Measurements from ENCODE around the gene TTLL5.

The TTLL5 gene, protein sequence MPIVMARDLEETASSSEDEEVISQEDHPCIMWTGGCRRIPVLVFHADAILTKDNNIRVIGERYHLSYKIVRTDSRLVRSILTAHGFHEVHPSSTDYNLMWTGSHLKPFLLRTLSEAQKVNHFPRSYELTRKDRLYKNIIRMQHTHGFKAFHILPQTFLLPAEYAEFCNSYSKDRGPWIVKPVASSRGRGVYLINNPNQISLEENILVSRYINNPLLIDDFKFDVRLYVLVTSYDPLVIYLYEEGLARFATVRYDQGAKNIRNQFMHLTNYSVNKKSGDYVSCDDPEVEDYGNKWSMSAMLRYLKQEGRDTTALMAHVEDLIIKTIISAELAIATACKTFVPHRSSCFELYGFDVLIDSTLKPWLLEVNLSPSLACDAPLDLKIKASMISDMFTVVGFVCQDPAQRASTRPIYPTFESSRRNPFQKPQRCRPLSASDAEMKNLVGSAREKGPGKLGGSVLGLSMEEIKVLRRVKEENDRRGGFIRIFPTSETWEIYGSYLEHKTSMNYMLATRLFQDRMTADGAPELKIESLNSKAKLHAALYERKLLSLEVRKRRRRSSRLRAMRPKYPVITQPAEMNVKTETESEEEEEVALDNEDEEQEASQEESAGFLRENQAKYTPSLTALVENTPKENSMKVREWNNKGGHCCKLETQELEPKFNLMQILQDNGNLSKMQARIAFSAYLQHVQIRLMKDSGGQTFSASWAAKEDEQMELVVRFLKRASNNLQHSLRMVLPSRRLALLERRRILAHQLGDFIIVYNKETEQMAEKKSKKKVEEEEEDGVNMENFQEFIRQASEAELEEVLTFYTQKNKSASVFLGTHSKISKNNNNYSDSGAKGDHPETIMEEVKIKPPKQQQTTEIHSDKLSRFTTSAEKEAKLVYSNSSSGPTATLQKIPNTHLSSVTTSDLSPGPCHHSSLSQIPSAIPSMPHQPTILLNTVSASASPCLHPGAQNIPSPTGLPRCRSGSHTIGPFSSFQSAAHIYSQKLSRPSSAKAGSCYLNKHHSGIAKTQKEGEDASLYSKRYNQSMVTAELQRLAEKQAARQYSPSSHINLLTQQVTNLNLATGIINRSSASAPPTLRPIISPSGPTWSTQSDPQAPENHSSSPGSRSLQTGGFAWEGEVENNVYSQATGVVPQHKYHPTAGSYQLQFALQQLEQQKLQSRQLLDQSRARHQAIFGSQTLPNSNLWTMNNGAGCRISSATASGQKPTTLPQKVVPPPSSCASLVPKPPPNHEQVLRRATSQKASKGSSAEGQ (N-terminal part only)

DNA sequence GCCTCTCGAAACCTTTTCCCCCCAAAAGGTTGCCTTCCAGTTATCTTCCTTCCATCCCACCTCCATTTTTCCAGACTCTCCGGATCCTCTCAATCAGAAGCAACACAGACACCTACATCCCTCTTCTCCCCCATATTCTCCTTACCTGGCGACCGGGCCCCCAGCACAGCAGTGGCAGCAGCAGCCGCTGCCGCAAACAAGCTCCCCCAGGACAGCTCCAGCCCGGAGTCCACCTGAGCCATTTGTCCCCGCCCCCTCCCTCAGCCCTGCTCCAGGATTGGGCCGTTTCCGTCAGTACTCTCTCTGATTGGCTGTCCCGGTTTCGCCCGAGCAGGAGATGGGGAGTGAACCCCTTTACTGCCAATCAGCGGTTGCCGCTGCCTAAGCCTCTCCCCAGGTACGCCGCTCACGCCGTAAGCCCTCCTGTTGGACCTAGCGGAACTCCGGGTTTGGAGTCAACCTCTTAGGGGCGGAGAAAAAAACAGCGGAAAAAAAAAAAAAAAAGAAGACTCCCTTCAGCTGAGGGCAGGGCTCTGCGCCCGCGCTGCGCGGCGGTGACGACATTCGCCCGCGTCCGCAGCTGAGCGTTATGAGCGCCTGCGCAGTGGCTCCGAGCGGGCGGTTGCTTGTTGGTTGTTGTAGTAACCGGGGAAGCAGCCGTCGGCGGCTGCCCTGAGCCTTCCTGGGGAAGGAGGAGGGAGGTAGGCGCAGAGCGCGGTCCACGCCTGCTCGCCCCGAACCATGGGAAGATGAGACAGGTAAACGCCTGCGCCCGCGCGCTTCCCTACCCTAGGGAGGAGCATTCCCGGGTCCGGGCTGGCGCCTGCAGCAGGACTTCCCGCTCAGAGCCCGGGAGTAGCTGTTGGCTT, at the start of gene TTLL5, which contains the start of gene ERG28:
TTLL5 (plus strand) TSS at position 617 of the 869 bp plus-strand sequence. CDS start 1,904 bp downstream, outside the sequence.
ERG28 (minus strand) TSS at position 247 of the 869 bp plus-strand sequence. CDS start 3,374 bp downstream, outside the sequence.
- peak; percentile 85 to 92 for DNase-seq (ENCODE audit: low read depth in 2 of 2, low spot score in 1 of 2)

DNA sequence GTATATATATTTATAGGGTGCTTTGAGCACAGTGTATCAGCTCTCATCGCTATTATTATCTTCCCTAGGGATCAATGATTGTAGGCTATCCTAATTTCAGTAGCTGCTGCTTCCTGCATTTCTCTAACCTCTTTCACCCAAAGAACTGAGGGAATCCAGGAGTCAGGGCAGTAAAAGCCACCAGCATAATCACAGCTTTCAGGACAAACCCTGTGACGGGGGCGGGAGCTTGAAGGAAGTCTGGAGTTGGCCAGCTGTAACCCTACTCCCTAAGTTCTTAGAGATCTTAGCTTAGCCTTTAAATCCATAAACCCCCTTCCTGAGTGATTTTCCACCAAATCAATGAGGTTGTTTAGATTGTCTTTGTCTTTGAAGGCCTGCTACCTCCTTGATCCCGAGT, 48.9 kb upstream of the TTLL5 start:
- no peak for DNase-seq (ENCODE audit: low read depth in 2 of 2, low spot score in 1 of 2)

DNA sequence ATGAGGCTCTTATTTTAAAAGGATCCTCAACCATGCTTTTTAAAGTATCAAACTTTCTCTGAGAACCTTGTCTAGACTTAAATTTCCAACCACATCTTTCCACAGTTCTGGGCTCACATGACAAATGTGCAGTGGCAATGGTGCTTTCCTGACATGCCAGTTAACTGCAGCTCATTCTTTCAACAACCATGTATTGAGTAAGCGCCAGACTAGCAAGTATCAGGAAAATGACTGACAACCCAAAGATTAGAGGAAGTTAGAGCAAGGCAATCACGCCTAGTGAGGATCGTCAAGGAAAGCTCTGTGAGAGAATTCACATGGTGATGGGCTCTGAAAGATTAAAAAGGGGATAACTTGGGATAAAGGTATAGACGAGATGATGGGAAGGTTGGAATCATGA, 46.9 kb upstream of the TTLL5 start:
- no peak for DNase-seq (ENCODE audit: low read depth in 2 of 2, low spot score in 1 of 2)

DNA sequence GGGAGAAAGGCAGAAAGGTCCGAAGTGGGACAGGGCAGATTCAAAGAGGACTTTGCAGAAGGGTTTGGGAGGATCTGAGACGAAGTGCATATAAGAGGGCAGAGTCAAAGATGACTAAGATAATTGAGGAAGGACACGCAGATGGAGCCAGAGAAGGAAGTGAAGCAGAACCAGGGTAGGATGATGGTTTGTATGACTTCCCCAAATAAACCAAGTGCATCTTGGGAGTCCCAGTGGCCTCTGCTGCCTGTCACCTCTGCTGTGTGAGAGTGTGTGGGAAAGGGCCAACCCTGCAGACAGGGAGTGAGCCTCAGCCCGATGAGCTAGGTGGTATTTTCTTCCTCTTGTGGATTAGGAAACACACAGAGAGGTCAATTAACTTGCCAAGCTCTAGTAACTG, 45.8 kb upstream of the TTLL5 start:
- no peak for DNase-seq (ENCODE audit: low read depth in 2 of 2, low spot score in 1 of 2)

DNA sequence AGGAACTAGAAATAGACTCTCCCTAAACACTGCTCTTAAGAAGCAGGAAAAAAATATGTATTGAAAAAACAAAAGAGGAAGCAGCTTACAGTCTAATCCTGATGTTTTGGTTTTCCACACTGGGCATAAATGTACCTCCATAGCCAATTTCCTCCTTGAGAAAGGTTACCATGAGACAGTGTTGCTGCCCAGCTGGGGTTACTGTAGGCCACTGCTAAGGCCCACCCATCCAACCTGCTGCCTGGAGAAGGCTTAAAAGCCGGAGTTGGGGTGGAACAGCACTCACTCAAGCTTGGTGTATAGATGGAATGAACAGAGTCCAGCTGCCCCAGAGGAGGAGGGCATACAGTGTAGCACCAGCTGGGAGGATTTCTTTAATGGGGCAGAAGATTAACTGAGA, 41.5 kb upstream of the TTLL5 start:
- no peak for DNase-seq (ENCODE audit: low read depth in 2 of 2, low spot score in 1 of 2)

DNA sequence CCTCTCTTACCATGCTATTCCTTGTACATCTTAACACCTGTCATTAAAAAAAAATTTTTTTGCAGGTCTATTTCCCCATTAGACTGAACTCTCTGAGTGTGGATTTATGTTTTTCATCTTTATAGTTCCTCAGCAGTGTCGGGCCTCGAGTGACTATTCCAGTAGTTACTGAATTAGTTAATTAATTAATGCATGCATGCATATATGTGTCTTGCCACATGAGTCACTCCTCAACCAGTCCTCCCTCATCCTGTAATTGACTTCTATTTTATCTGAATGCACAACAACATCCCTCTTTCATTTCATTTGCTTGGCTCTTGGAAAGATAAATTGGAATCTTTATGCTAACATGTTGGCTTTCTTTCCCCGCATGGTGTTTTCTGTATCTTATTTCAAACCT, 36.0 kb upstream of the TTLL5 start:
- DNase-seq (ENCODE audit: low read depth in 2 of 2, low spot score in 1 of 2): no peak

DNA sequence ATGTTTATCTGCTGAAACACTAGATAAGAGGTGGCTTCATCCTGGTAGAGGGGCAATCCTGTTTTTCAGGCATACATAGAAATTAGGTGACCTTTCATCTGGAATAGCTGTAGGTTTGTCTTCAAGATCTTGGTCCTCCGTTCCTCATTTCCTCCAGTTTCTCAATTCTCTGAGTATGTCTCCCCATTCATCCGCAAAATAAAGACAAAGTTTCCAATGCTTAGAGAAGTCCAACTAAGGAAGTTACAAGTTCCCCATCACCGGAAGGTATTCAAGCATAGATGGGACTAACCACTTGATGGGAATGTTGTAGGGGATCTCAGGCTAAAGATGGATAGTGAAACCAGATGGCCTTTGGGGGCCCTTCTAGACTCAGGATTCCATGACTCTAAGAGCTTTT, 34.6 kb upstream of the TTLL5 start:
- no peak for DNase-seq (ENCODE audit: low read depth in 2 of 2, low spot score in 1 of 2)

DNA sequence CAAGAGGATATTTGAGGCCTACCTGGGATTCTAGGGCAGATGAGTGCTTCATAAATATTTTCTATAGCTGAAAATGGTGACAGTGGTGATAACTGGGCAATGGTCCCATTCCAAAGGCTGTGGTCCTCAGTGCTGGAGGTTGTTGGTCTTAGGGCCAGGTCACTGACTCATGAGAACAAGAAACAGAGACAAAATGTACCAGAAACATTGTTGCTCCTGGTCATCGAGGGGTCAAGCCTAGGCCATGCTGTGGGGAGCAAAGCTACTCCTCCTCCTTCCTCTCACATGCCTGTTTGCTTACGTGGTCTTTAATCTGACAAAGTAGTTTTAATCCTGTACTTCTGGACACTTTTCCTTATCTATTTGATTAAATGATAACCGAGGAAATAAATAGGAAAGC, 34.2 kb upstream of the TTLL5 start:
- DNase-seq (ENCODE audit: low read depth in 2 of 2, low spot score in 1 of 2): no peak

DNA sequence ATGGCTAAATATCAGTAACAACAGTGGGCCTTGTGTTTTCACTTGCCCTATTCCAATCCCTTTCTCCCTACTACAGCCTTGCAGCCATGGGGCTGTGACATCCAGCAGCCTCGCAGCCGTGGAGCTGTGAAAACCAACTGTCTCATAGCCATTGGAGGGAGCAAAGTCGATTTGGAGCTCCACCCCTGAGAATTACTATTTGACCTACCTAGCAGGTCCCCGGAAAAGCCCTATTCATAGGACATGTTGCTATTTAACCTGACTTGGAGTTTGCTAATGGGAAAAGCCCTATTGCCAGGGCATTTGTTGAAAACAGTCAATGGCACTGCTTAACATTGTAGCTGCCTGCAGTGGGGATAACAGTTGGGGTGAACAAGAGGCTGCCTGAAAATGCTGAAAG, 33.6 kb upstream of the TTLL5 start:
- DNase-seq (ENCODE audit: low read depth in 2 of 2, low spot score in 1 of 2): no peak

DNA sequence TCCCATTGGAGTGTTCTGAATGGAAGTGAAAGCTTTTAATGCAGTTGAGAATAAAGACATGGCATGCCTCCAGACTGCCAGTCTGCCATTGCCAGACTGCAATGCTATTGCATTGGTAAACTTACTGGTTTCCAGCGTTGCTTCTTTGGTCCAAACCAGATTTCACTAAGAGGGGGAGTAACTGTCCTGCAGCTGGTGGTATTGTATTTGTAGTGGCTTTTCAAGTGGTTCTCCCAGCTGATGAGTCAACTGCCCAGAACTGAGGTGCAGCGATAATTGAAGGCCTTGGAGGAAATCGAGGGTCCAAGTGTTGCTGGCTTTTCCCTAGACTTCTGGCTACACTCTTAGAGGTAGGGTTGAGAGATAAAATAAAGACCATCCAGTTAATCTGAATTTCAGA, 32.2 kb upstream of the TTLL5 start:
- no peak for DNase-seq (ENCODE audit: low read depth in 2 of 2, low spot score in 1 of 2)

DNA sequence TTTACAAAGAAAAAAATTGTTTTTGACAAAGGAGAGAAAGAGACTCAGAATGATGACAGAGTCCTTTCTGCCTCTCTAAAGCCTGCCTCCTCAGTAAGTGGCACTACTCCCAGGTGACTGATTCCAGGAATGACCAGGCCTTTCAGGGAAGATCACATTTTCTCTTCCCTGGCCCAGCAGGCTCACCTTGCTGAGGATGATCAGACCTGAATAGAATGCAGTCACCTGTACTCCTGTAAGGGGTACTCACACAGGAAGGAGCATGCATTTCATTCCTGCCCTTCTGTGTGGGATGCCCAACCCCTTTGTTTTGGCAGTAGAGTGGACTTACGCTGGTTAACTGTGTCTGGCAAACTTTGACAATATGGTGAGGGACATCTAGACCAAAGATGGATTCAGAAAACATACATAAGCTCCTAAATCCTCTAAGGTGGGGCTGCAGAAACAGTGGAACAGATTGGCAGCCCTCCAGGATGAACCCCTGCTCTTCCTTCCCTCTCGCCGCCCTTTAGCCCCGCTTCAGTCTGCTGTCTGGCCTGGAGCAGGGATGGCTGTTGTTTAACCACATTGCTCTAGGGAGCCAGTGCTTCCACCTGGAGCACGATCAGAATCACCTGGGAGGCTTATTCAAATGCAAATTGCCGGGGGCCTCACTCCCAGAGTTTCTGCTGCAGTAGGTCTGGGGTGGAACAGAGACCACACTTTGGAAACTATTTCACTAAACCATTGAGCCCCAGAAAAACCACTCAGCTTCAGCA, 30.2 kb upstream of the TTLL5 start:
- DNase-seq (ENCODE audit: low read depth in 2 of 2, low spot score in 1 of 2): no peak

DNA sequence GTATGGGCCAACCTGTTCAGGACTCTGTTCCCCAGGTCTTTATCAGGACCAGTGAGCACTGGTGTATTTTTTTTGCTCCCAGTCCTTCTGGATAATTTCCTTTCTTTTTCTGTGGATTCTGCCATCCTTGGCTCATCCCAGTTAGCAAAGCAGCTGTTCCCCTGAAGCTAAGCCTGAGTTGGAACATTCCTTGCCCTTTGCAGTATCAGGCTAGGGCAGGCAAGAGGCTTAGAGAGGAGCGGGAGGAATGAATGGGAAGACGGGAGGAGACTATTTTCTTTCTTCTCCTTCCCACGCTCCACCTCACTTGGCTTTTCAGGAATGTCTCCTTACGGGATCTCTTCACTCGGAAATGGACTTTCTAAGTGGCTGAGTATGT, 29.6 kb upstream of the TTLL5 start:
- DNase-seq (ENCODE audit: low read depth in 2 of 2, low spot score in 1 of 2): no peak

DNA sequence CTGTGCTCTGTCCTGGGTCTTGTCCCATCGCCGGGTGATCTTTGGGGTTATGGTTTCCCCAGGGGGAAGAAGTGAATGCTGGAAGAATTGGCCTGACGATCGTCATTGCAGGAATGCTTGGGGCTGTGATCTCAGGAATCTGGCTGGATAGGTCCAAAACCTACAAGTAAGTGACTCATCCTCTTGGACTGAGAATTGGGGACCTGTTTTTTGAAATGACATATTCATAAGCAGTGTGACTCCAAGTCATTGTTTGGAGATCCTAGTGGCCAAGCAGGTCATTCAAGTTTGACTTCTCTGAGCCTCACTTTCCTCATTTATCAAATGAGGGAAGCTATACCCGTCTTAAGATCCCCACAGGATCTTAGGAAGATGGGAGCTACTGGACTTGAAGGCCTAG, 26.2 kb upstream of the TTLL5 start:
- no peak for DNase-seq (ENCODE audit: low read depth in 2 of 2, low spot score in 1 of 2)

DNA sequence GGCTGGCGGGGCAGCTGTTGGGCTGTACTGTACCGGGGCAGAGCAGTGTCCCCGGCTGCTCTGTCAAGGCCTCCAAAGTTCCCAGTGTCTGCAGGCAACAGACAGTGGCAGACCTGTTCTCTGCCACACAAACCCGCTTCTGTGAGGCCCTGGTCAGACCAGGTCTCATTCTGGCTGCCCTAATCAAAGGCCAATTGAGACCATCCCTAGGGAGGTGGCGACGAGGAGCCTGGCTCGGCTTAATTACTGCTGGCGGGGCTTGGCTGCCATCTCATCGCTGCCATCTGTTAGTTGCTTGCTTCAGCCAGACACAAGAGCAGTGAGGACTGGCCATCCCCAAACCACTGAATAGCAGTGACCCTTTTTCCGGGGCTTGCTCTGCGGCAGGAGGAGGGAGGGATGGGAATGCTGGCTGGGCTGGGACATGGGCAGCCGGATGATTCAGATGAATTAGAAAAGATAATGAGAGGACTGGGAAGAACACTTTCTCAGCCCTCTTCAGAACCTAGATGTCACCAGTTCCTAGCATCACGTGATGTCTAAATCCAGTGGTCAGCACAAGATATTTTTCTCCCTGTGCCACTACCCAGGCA, 24.9 kb upstream of the TTLL5 start:
- DNase-seq (ENCODE audit: low read depth in 2 of 2, low spot score in 1 of 2): no peak

DNA sequence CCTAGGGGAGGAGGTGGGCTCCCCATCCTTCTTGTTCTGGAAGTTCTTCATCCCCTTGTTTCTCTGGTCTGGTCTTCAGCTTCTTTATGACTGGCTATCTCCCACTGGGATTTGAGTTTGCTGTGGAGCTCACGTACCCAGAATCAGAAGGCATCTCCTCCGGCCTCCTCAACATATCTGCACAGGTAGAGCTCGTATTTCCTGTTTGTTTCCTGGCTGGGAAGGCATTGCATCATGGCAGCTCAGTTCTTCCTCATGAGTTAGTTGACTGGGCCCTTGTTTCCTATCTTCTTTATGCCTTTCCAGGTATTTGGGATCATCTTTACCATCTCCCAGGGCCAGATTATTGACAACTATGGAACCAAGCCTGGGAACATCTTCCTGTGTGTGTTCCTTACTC, 20.2 kb upstream of the TTLL5 start:
- DNase-seq (ENCODE audit: low read depth in 2 of 2, low spot score in 1 of 2): no peak

DNA sequence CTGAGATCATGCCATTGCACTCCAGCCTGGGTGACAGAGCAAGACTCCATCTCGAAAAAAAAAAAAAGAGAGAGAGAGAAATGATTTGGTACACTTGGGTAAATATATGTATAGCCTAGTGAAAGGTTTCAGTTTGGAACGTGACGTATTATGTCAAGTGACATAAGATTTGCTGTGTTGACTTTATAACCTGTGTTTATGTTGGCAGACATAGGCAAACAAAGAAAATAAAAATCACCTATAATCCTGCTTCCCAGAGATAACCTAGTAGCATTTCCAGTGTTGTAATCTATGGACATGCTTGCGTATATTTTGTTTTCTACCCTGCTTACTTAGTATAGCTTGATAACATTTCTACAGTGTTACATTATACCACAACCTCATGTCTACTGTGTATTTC, 17.1 kb upstream of the TTLL5 start:
- DNase-seq (ENCODE audit: low read depth in 2 of 2, low spot score in 1 of 2): no peak

DNA sequence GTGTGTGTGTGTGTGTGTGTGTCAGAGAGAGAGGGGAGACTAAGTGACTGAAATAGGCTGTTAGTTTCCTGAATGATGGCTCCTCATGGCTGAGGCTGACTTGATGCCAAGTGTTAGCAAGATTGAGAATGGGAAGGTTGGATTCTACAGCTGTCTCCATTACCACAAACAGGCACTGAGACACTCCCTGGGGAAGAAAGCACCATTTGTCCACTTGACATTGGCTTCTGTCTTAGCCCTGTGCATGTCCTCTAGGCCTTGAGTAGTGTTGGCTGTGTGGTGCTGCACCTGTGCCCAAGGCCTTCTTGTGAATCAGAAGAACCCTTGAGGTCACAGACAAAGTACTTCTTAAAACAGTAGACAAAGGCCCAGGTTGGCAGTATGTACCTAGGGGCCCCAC, 16.0 kb upstream of the TTLL5 start:
- DNase-seq (ENCODE audit: low read depth in 2 of 2, low spot score in 1 of 2): no peak

DNA sequence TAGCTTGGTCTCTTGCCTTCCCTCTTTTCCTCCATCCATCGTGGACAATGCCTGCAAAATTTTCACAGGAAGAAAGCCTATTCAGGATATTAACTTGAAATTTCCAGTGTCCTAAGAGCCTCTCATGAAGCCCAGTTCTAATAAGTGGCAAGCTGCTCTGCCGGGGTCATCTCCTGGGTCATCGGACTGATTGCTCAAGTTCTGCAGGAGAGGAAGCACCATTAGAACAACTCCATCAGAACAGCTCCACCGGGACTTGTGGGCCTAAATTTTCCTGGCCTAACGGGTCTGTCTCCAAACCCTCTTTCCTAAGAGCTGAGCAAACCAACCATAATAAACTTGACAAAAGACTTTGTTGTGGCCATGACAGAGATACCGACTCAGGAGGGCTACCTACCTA, 14.3 kb upstream of the TTLL5 start:
- DNase-seq (ENCODE audit: low read depth in 2 of 2, low spot score in 1 of 2): no peak

DNA sequence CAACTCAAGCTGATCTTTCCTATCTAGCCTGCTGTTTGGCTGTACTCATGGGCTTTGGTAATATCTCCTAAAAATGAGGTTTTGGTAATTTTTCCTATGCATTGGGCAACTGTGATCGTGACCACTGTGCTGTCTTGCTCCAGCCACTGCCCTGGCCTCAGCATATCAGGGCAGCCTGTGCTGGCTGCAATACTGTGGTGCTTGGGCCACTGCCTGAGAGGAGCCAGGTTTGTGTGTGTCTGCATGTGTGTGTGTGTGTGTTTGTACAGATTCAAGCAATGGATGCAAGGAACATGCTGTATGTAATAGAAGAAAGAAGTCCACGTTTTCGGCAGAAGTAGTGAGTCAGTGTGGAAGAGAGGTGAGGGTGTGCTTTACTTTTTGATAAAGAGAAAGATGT, 13.4 kb upstream of the TTLL5 start:
- DNase-seq (ENCODE audit: low read depth in 2 of 2, low spot score in 1 of 2): no peak

All from stimulated activated CD8-positive, alpha-beta memory T cell treated with anti-CD3 and anti-CD28 coated beads, Interleukin-4, amount 100 ng/mL, for 1 hour (primary cell).